ENCODE data around the gene KLF6. TPM values are rescaled to one million over a fixed set of nuclear protein-coding genes. Genes with fewer than 3 reads are reported as not detected.

Gene KLF6
- total RNA-seq, 1 donor from 2014 or later: 242 TPM

DNA sequence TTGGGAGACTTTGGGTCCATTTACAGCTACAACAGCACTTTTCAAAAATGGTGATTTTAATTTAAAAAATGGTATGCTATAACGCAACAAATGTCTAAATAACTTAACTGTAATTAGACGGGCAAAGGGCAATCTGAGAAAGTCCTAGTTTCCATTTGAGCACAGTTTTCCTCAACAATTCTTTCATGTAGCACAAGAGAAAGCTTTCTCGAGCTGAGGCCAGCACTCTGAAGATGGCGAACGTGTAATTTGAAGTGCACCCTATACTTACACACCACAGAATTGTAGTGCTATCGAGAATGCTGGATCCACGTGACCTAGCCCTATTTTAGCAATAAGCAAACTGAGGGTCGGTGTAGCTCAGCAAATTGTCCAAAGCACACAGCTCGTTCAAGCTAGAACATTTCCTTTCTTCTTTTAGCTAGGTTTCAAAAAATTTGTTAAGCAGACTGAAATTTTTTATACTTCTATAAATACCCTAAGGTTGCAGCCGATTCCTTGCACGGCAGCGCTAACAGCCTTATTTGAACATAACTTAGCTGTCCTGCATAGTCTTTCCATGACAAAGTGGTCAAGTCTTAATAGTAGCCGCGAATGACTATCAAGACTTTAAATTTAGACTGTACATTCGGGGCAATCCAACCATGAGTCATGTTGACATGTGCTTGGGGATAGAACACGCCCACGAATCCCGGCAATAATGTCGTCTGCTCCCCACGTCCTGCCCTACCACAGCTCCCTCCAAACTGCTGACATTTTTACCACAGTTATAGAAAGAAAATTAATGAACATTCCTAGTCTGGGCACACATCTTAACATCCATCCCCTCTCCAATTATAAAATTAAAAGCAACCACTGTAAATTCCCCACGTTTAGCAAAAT, 10.0 kb downstream of the KLF6 start:
- Histone ChIP-seq H3K4me1 (peaks cover 49% of the 10 kb centered on the region), H3K27ac (peak overlapping the region; percentile 100), H3K36me3 (peaks cover 55% of the 10 kb centered on the region), H3K27me3 (ENCODE audit: low read depth) (no peaks in the 10 kb centered on the region), H3K9me3 (no peaks in the 10 kb centered on the region), H3K4me3 (no peak overlapping the region)
- intact Hi-C loops (cut with DNase I): no loop called here
- TF ChIP-seq, protein P1, sequence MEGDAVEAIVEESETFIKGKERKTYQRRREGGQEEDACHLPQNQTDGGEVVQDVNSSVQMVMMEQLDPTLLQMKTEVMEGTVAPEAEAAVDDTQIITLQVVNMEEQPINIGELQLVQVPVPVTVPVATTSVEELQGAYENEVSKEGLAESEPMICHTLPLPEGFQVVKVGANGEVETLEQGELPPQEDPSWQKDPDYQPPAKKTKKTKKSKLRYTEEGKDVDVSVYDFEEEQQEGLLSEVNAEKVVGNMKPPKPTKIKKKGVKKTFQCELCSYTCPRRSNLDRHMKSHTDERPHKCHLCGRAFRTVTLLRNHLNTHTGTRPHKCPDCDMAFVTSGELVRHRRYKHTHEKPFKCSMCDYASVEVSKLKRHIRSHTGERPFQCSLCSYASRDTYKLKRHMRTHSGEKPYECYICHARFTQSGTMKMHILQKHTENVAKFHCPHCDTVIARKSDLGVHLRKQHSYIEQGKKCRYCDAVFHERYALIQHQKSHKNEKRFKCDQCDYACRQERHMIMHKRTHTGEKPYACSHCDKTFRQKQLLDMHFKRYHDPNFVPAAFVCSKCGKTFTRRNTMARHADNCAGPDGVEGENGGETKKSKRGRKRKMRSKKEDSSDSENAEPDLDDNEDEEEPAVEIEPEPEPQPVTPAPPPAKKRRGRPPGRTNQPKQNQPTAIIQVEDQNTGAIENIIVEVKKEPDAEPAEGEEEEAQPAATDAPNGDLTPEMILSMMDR (IDR thresholded peaks at IDR 0.05): no peak
- ATAC-seq (peak; percentile 32 to 40), DNase-seq (no peak)

- intact Hi-C loops (cut with DNase I): no loop called here
- peak overlapping the region; percentile 100 for H3K27ac ChIP-seq
Measured at GRCh38 chr10:3774018-3774813, 10.8 kb downstream of the KLF6 start.

DNA sequence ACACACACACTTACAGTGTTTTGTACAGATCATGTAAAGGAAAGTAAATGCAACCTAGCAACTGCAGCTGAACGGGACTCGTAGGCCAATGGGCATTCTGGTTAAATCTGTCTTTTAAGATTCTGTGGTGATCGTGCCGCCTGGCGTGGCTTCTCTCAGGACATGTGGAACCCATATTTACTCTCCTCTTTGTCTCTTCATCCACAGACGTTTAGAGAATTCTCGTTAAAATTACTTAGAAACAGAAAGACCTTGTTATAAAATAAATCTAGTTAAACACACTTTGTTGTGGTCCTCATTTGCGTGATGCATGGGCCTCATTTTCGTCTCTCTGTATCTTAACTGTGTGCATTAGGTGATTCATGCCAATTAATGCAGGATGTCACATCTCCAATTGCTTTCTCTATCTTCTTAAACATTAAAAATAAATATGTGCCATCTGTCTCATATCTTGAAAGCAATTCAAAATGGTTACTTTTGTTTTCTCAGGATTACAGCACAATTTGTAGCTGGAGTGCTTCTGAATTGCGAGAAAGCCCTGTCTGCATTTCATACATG, 11.5 kb downstream of the KLF6 start:
- peak in 1 of 2 donors; percentile 8 for ATAC-seq
- Histone ChIP-seq H3K4me3 (no peak overlapping the region), H3K4me1 (peaks cover 34% of the 10 kb centered on the region), H3K36me3 (peaks cover 39% of the 10 kb centered on the region), H3K27me3 (ENCODE audit: low read depth) (no peaks in the 10 kb centered on the region), H3K27ac (no peak overlapping the region), H3K9me3 (no peaks in the 10 kb centered on the region)
- no peak for DNase-seq
- intact Hi-C loops (cut with DNase I): no loop called here
- TF ChIP-seq, protein P1 (IDR thresholded peaks at IDR 0.05): no peak

More at GRCh38 chr10:3774018-3774813, 10.8 kb downstream of the KLF6 start:
- DNase-seq: no peak
- H3K27me3 ChIP-seq (ENCODE audit: low read depth): no peaks in the 10 kb centered on the region
- H3K4me3 ChIP-seq: no peak overlapping the region
- ATAC-seq: peak; percentile 16 to 34
- H3K9me3 ChIP-seq: no peaks in the 10 kb centered on the region
- H3K36me3 ChIP-seq: peaks cover 46% of the 10 kb centered on the region
- peaks cover 41% of the 10 kb centered on the region for H3K4me1 ChIP-seq
- TF ChIP-seq, protein P1 (IDR thresholded peaks at IDR 0.05): no peak

DNA sequence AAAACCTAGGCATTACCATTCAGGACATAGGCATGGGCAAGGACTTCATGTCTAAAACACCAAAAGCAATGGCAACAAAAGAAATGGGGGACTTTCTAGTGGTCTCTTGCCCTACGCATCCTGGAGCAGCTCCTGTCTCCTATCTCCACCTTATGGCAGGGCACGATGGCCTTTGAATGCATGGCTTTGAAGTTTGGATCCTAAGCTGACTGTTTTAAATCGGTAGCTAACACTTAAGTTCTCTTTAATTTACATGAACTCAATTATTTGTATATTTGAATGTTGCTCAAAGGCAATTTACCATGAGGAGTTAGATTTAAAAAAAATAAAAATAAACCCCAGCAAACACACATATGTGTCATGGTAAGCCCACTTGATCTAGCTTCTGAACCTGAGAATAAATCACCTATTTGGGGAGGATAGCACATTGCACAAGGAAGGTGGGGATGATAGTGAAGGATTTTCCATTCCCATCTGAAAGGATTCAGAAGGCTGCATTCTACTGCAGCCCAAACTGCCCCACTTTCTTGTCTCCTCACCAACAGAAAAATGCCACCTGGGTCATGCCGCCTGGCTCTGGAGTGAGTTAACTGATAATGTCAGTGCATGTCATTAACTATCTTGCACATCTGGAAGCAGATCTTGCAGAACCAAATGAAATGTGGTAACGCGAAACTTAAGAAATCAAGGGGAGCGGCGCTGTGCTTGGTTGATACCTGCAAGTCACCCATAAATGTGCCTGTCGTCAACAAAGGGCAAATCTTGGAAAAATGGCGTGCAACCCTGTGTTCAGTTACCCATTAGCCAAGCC, 12.4 kb downstream of the KLF6 start:
- intact Hi-C loops (cut with DNase I): no loop called here
- H3K4me1 ChIP-seq: peaks cover 24% of the 10 kb centered on the region
- H3K27ac ChIP-seq: no peak overlapping the region
- DNase-seq (no peak), ATAC-seq (peak in 1 of 2 donors; percentile 0)
- H3K27me3 ChIP-seq (ENCODE audit: low read depth): no peaks in the 10 kb centered on the region
- TF ChIP-seq, protein P1 (IDR thresholded peaks at IDR 0.05): no peak
- H3K4me3 ChIP-seq: no peak overlapping the region
- peaks cover 30% of the 10 kb centered on the region for H3K36me3 ChIP-seq
- H3K9me3 ChIP-seq: no peaks in the 10 kb centered on the region
